Spleen (tissue), 11 donors: ENCODE measurements around the gene C19orf53. TPM values are rescaled to one million over a fixed set of nuclear protein-coding genes. Genes with fewer than 3 reads are reported as not detected.

Experiments used
- DNase-seq: peaks from one replicate; pipeline ENCODE4 v3.0.0-alpha.2; 2020
- H3K27ac ChIP-seq, 8 donors: fragments of 200-600 bp; sonication (generic) in 7 of 8; 1 replicate in 4 of 8; 2 replicates in 4 of 8; pipeline versions ENCODE4 v1.5.0 to v1.8.0; 2016 to 2021; ENCODE audit warnings: inconsistent platforms in 4 of 8, mild to moderate bottlenecking in 4 of 8, moderate library complexity in 1 of 8
- H3K27me3 ChIP-seq, 7 donors: fragments of 200-600 bp; sonication (generic) in 6 of 7; replicated peaks in 1 of 7; 1 replicate in 4 of 7; 2 replicates in 3 of 7; pipeline versions ENCODE4 v1.5.0 to v1.8.0; 2016 to 2021; ENCODE audit warnings: inconsistent platforms in 3 of 7, mild to moderate bottlenecking in 1 of 7
- H3K36me3 ChIP-seq, 6 donors: fragments of 200-600 bp; sonication (generic) in 5 of 6; 1 replicate in 4 of 6; 2 replicates in 2 of 6; pipeline versions ENCODE4 v1.5.0 to v1.8.0; 2016 to 2021; ENCODE audit warnings: inconsistent platforms in 2 of 6
- H3K4me1 ChIP-seq, 6 donors: fragments of 200-600 bp; sonication (generic) in 5 of 6; 1 replicate in 3 of 6; 2 replicates in 3 of 6; pipeline versions ENCODE4 v1.5.0 to v1.8.0; 2016 to 2021; ENCODE audit warnings: inconsistent platforms in 3 of 6
- H3K4me3 ChIP-seq, 8 donors: fragments of 200-600 bp; sonication (generic) in 7 of 8; 1 replicate in 4 of 8; 2 replicates in 4 of 8; pipeline versions ENCODE4 v1.5.0 to v1.8.0; 2016 to 2021; ENCODE audit warnings: inconsistent platforms in 4 of 8, mild to moderate bottlenecking in 4 of 8, moderate library complexity in 2 of 8
- H3K9me3 ChIP-seq, 8 donors: fragments of 200-600 bp; sonication (generic) in 7 of 8; 1 replicate in 4 of 8; 2 replicates in 4 of 8; pipeline versions ENCODE4 v1.5.0 to v1.8.0; 2016 to 2021; ENCODE audit warnings: inconsistent platforms in 4 of 8
- POLR2A ChIP-seq, 3 donors: fragments of 450-650 bp; IDR thresholded peaks; one replicate each; pipeline ENCODE4 v1.5.1; 2017; ENCODE audit warnings: antibody characterized with exemption in 3 of 3, mild to moderate bottlenecking in 1 of 3
- POLR2AphosphoS5 ChIP-seq, 3 donors: sonication (generic); formaldehyde crosslinking; IDR thresholded peaks; one replicate each; pipeline ENCODE4 v1.5.1; 2017; ENCODE audit warnings: antibody characterized with exemption in 3 of 3
- WGBS, 5 donors: extraction: QIAGEN DNeasy Blood & Tissue Kit in 3 of 5; methylation state at CpG; one replicate each; pipeline versions ENCODE4 v1.1.5 to v1.1.7; 2013 to 2018; 5-methylcytosine and 5-hydroxymethylcytosine counted together
- intact Hi-C: fragments of 100-400 bp; cut with DNase I; formaldehyde crosslinking; loops from one replicate; pipeline ENCODE4 v1.15.0; 2023; ENCODE audit warnings: low total_unique reads
- polyA plus RNA-seq, 3 donors: library from polyadenylated mRNA; stranded (reverse); fragments of 200-250 nt; gene quantifications; one replicate each; pipeline ENCODE4 v1.2.1, GENCODE V29; 2013
- total RNA-seq, 7 donors: library from RNA; depleted of rRNA in 3 of 7; stranded (reverse); fragments of >200 nt in 3 of 7; fragmentation: NEBNext Ultra II Directional in 4 of 7; extraction: Animal tissue kit (Norgen Biotek cat#: 25700) in 4 of 7; gene quantifications; one replicate each; pipeline versions ENCODE4 v1.1.0 to v1.2.1, GENCODE V29; 2016 to 2021
- TF ChIP-seq, protein P1 (sequence below), 11 experiments: fragments of 200-600 bp in 7 of 11; fragments of 450-650 bp in 4 of 11; sonication (generic) in 4 of 11; IDR thresholded peaks in 8 of 11; conservative IDR thresholded peaks in 3 of 11; 1 replicate in 7 of 11; 2 replicates in 4 of 11; pipeline versions ENCODE4 v1.4.0 to v1.8.0; 2016 to 2021; ENCODE audit warnings: antibody characterized with exemption in 11 of 11, inconsistent platforms in 4 of 11, mild to moderate bottlenecking in 1 of 11
- donor health status: healthy with polysubstance abuse.
- donor health status: DM: no; HTN: no; CAD: no; lungs with moderate emphysema.
- donor health status: DM: no; HTN: no; CAD: no.
- donor health status: Bipolar disorder and iron deficiency.
- donor health status: healthy.
- donor health status: DM: no; HTN: no; CAD: no.
- donor health status: DM: yes; HTN: yes; CAD: no.

Gene C19orf53
- total and polyA plus RNA-seq, 10 donors, result 39.6 to 190 (median 107) TPM

DNA sequence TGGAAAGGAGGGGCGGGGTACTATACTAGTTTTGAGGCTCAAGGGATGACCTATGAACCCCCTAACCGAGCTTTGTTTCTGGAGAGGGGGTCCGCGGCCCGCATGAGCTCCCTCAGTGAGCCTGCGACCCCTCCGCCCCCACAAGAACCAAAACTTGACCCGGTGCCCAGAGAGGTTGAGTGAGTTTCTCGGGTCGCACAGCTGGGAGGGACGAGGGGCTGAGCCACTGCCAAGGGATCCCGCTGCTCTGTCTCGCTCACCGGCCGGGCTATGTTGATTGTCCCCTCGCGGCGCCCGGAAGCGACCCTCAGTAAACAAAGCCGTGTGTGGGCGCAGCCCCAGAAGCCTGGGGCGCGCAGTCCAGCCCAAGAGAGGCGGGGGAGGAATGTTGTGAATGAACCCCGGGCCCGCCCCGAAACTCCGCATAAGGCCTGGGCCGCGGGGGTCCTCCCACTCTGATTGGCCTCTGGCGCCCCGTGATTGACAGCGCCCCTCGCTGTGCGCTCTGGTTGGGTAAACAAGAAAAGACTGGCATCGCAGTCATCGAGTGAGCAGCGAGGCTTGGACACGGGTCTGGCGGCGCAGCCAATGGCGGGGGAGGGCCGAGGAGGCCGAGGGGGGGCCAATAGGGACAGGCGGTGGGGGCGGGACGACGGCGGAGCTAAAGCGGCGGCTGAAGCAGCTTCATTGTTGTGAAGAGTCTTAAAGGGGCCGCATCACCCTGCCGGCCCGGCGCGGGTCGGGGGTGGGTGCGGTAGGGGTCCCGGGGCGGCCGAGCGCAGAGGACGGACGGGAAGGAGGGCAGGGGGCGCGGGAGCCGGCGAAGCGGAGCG, 20.7 kb downstream of the C19orf53 start, which contains the start of gene ZSWIM4:
Gene ZSWIM4 (plus strand): TSS at position 687 of the 833 bp plus-strand sequence. CDS start 206 bp downstream, outside the sequence.
- Histone ChIP-seq H3K27me3 (no peaks in the 10 kb centered on the region), H3K27ac (peak within 1 kb of the TSS; percentile 83 to 96 (median 90)), H3K9me3 (no peaks in the 10 kb centered on the region), H3K4me1 (peaks cover 11 to 58% (median 41%) of the 10 kb centered on the region in 6 donors), H3K36me3 (peaks cover 0 to 4% (median 0%) of the 10 kb centered on the region in 6 donors), H3K4me3 (peak within 1 kb of the TSS; percentile 56 to 90 (median 75))
- WGBS, 5 donors, result 1 to 3% (median 1%) methylated on average over 44 to 71 of the region's 71 CpGs
- peak; percentile 97 for DNase-seq
- intact Hi-C loops, result no loop called here
- TF ChIP-seq, protein P1, sequence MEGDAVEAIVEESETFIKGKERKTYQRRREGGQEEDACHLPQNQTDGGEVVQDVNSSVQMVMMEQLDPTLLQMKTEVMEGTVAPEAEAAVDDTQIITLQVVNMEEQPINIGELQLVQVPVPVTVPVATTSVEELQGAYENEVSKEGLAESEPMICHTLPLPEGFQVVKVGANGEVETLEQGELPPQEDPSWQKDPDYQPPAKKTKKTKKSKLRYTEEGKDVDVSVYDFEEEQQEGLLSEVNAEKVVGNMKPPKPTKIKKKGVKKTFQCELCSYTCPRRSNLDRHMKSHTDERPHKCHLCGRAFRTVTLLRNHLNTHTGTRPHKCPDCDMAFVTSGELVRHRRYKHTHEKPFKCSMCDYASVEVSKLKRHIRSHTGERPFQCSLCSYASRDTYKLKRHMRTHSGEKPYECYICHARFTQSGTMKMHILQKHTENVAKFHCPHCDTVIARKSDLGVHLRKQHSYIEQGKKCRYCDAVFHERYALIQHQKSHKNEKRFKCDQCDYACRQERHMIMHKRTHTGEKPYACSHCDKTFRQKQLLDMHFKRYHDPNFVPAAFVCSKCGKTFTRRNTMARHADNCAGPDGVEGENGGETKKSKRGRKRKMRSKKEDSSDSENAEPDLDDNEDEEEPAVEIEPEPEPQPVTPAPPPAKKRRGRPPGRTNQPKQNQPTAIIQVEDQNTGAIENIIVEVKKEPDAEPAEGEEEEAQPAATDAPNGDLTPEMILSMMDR (IDR thresholded peaks at IDR 0.05 in 8 of 11, conservative IDR thresholded peaks at IDR 0.05 in 3 of 11), result peak in 1 of 11 experiments; percentile 31
- TF ChIP-seq POLR2A (IDR thresholded peaks at IDR 0.05), result peak in 1 of 3 donors; percentile 44
- peak; percentile 66 to 86 (median 83) for TF ChIP-seq POLR2AphosphoS5 (IDR thresholded peaks at IDR 0.05)

- Histone ChIP-seq H3K4me3 (peak overlapping the region; percentile 56 to 90 (median 72)), H3K27ac (peak overlapping the region; percentile 83 to 96 (median 90)), H3K36me3 (peaks cover 0 to 8% (median 0%) of the 10 kb centered on the region in 6 donors), H3K4me1 (peaks cover 11 to 50% (median 35%) of the 10 kb centered on the region in 6 donors), H3K27me3 (no peaks in the 10 kb centered on the region), H3K9me3 (no peaks in the 10 kb centered on the region)
- intact Hi-C loops, result no loop called here
- no peak for DNase-seq
- TF ChIP-seq POLR2A (IDR thresholded peaks at IDR 0.05), result no peak
- TF ChIP-seq, protein P1 (IDR thresholded peaks at IDR 0.05 in 8 of 11, conservative IDR thresholded peaks at IDR 0.05 in 3 of 11), result no peak
- no peak for TF ChIP-seq POLR2AphosphoS5 (IDR thresholded peaks at IDR 0.05)
- WGBS, 5 donors, result 2 to 9% (median 4%) methylated on average over 11 to 41 of the region's 42 CpGs
Observed at GRCh38 chr19:13795595-13796300, 21.5 kb downstream of the C19orf53 start.

DNA sequence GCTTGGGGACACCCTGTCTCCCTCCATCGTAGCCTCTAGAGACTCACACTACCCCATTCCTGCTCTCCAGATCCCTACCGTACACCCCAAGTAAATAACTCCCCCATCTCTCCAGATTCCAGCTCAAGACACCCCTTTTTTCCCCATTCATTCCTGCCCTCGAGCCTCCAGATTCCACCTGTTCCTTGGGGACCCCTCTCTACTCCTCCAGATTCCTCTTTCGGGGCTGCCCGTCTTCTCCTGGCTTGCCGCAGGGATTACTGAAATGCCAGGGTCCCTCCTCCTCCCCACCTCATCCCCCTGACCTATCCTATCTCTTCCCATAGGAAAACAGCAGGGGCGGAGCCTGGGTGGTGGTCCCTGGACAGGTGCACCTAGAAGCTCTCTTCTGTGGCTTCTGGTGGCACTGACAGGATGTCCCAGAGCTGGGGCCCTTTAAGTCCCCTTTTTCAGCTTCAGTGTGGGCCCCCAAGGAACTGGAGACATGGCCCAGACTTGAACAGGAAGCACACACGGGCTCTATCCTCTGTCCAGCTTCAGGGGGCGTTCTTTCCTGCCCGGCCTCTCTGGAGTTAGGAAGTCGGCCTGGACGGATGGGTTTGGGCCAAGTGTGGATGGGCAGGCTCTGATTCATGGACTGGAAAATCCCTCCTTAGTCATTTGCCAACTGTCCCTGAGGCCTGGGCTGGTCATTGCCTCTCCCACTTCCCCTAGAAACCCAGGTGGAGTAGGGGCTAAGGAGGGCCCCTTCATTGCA, 22.2 kb downstream of the C19orf53 start:
- H3K4me1 ChIP-seq, result peaks cover 11 to 48% (median 35%) of the 10 kb centered on the region in 6 donors
- peak; percentile 79 for DNase-seq
- H3K27me3 ChIP-seq, result no peaks in the 10 kb centered on the region
- H3K27ac ChIP-seq, result peak overlapping the region; percentile 32 to 96 (median 90)
- 9 to 16% (median 13%) methylated on average over 12 of the region's 12 CpGs for WGBS, 5 donors
- TF ChIP-seq POLR2AphosphoS5 (IDR thresholded peaks at IDR 0.05) (peak in 2 of 3 donors; percentile 64 to 65), POLR2A (IDR thresholded peaks at IDR 0.05) (no peak)
- TF ChIP-seq, protein P1 (IDR thresholded peaks at IDR 0.05 in 8 of 11, conservative IDR thresholded peaks at IDR 0.05 in 3 of 11), result peak in 3 of 11 experiments; percentile 16 to 34 (median 26)
- peaks cover 0 to 15% (median 0%) of the 10 kb centered on the region in 6 donors for H3K36me3 ChIP-seq
- intact Hi-C loops, result no loop called here
- H3K9me3 ChIP-seq, result no peaks in the 10 kb centered on the region
- H3K4me3 ChIP-seq, result peak overlapping the region in 7 of 8 donors; percentile 56 to 90 (median 76)
